Measurements from ENCODE around the gene HS3ST4.

Gene HS3ST4

DNA sequence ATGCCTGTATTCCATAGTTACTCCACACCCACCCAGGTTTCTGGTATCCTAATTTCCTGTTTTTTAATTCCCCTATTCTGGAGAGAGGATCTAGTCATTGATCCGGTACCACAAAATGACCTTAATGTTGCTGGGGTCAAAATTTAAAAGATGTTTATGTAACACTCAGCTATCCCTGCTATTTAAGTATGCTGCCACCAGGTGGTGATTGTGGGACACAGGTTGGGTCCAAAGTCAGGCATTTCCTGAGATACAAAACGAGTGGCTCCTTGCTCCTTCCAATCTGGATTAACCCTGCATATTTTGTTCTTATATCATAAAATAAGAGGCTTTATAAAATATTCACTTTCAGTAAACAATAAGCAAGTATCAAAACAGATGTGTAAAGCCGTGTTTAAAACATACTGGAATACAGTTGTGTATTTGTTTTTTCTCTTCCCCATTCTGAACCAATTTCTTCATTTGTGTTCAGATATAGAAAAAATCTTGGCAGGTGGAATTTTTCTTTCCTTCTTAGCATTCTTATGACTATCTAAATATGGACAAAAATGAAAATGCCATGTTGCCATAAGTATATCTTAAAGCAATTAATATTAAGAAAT, 16.3 kb downstream of the HS3ST4 start:
- no peak overlapping the region for H2AFZ ChIP-seq (ENCODE audit: low read depth, low read length)
- H3K4me1 ChIP-seq (ENCODE audit: insufficient read depth, low read length), result no peaks in the 10 kb centered on the region
- ATAC-seq (ENCODE audit: insufficient read depth, low read depth), result no peak
- H3K79me2 ChIP-seq (ENCODE audit: insufficient read depth, low read length), result no peaks in the 10 kb centered on the region
- peak; percentile 37 for DNase-seq
- H3K4me2 ChIP-seq (ENCODE audit: insufficient read depth, low read length), result no peak overlapping the region
- H3K4me3 ChIP-seq (ENCODE audit: low read depth in 1 of 2, low read length in 2 of 2), result no peak overlapping the region
- no peaks in the 10 kb centered on the region for H3K36me3 ChIP-seq (ENCODE audit: insufficient read depth, low read length)
- H3K27ac ChIP-seq (ENCODE audit: low read length), result no peak overlapping the region
- H3K9me3 ChIP-seq (ENCODE audit: insufficient read depth, low read length, severe bottlenecking), result no peaks in the 10 kb centered on the region
- no peak overlapping the region for H3K9ac ChIP-seq (ENCODE audit: low read depth, low read length)
- peaks cover 9% of the 10 kb centered on the region for H3K27me3 ChIP-seq (ENCODE audit: insufficient read depth, low read length, poor library complexity)
- TF ChIP-seq, protein P1, sequence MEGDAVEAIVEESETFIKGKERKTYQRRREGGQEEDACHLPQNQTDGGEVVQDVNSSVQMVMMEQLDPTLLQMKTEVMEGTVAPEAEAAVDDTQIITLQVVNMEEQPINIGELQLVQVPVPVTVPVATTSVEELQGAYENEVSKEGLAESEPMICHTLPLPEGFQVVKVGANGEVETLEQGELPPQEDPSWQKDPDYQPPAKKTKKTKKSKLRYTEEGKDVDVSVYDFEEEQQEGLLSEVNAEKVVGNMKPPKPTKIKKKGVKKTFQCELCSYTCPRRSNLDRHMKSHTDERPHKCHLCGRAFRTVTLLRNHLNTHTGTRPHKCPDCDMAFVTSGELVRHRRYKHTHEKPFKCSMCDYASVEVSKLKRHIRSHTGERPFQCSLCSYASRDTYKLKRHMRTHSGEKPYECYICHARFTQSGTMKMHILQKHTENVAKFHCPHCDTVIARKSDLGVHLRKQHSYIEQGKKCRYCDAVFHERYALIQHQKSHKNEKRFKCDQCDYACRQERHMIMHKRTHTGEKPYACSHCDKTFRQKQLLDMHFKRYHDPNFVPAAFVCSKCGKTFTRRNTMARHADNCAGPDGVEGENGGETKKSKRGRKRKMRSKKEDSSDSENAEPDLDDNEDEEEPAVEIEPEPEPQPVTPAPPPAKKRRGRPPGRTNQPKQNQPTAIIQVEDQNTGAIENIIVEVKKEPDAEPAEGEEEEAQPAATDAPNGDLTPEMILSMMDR (IDR thresholded peaks at IDR 0.05; ENCODE audit: borderline replicate concordance, extremely low read depth, low read length, poor library complexity, severe bottlenecking), result peak; percentile 73
- no peak for TF ChIP-seq EZH2 (IDR thresholded peaks at IDR 0.05; ENCODE audit: borderline replicate concordance, low read depth, low read length, severe bottlenecking)
- H4K20me1 ChIP-seq (ENCODE audit: insufficient read depth, low read length), result no peaks in the 10 kb centered on the region

DNA sequence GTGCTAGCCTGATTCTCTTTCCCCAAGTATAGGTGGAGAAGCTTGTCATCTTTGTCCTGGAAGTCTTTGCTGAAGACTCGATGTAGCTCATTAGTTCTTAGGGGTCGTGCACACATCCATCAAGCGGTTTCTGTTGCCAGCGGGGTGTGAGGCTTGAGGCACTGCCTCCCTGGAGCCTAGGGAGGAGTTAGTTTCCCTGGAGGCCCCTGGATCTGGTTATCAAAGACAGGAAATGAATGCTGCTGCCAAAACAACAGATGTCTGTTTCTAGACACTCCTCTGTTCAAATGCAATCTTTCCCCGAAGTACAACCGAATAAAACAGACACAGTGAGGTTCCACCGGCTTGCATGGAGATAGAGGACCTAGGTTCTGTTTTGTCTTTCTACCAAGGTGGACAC, 17.5 kb downstream of the HS3ST4 start:
- no peak overlapping the region for H3K4me2 ChIP-seq (ENCODE audit: insufficient read depth, low read length)
- no peak overlapping the region for H2AFZ ChIP-seq (ENCODE audit: low read depth, low read length)
- peaks cover 9% of the 10 kb centered on the region for H3K27me3 ChIP-seq (ENCODE audit: insufficient read depth, low read length, poor library complexity)
- no peaks in the 10 kb centered on the region for H4K20me1 ChIP-seq (ENCODE audit: insufficient read depth, low read length)
- no peaks in the 10 kb centered on the region for H3K36me3 ChIP-seq (ENCODE audit: insufficient read depth, low read length)
- H3K4me3 ChIP-seq (ENCODE audit: low read depth in 1 of 2, low read length in 2 of 2), result no peak overlapping the region
- H3K4me1 ChIP-seq (ENCODE audit: insufficient read depth, low read length), result no peaks in the 10 kb centered on the region
- H3K27ac ChIP-seq (ENCODE audit: low read length), result no peak overlapping the region
- H3K9me3 ChIP-seq (ENCODE audit: insufficient read depth, low read length, severe bottlenecking), result no peaks in the 10 kb centered on the region
- no peak for TF ChIP-seq EZH2 (IDR thresholded peaks at IDR 0.05; ENCODE audit: borderline replicate concordance, low read depth, low read length, severe bottlenecking)
- TF ChIP-seq, protein P1 (IDR thresholded peaks at IDR 0.05; ENCODE audit: borderline replicate concordance, extremely low read depth, low read length, poor library complexity, severe bottlenecking), result no peak
- H3K79me2 ChIP-seq (ENCODE audit: insufficient read depth, low read length), result no peaks in the 10 kb centered on the region
- no peak for ATAC-seq (ENCODE audit: insufficient read depth, low read depth)
- no peak for DNase-seq
- H3K9ac ChIP-seq (ENCODE audit: low read depth, low read length), result no peak overlapping the region

DNA sequence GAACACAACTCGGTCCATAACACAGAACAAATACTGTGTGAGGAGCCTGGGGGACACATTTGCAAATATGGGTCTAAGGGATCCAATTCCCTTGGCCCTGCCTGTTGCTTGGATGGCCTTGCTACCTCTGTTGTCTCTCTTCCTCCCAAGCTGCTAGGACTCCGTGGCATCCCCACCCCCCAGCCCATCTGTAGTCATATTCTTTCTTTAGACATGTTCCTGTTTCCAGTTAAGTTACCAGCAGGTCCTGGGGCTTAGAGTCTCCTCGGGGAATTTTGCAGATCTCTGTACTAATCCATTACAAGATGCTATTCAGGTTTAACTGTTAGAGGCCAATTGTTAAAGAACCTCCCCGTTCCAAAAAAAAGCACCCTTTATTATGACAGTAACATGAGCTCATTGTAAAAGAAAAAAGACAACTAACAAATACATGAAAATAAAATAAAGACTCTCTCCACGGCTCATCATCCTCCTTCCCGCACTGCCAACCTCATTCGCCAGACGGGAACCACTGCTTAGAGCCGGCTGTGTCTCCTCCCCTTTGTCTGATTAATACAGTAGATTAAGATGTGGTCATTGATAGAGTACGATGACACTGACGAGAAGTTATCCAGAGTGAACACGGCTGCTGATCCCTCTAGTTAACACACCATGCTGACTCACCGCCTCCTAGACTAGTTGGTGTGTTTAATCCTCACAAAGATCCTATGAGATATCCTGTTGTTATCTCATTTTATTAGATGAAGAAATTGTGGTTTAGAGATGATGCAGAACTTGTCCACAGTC, 22.2 kb downstream of the HS3ST4 start:
- H4K20me1 ChIP-seq (ENCODE audit: insufficient read depth, low read length), result no peaks in the 10 kb centered on the region
- no peak for TF ChIP-seq EZH2 (IDR thresholded peaks at IDR 0.05; ENCODE audit: borderline replicate concordance, low read depth, low read length, severe bottlenecking)
- TF ChIP-seq, protein P1 (IDR thresholded peaks at IDR 0.05; ENCODE audit: borderline replicate concordance, extremely low read depth, low read length, poor library complexity, severe bottlenecking), result no peak

More for the DNA sequence above, 22.2 kb downstream of the HS3ST4 start:
- H3K4me2 ChIP-seq (ENCODE audit: insufficient read depth, low read length), result no peak overlapping the region
- H3K36me3 ChIP-seq (ENCODE audit: insufficient read depth, low read length), result no peaks in the 10 kb centered on the region
- no peak overlapping the region for H2AFZ ChIP-seq (ENCODE audit: low read depth, low read length)
- DNase-seq (no peak), ATAC-seq (ENCODE audit: insufficient read depth, low read depth) (no peak)
- no peaks in the 10 kb centered on the region for H3K4me1 ChIP-seq (ENCODE audit: insufficient read depth, low read length)
- no peaks in the 10 kb centered on the region for H3K79me2 ChIP-seq (ENCODE audit: insufficient read depth, low read length)
- H3K27ac ChIP-seq (ENCODE audit: low read length), result no peak overlapping the region
- H3K4me3 ChIP-seq (ENCODE audit: low read depth in 1 of 2, low read length in 2 of 2), result no peak overlapping the region
- H3K9me3 ChIP-seq (ENCODE audit: insufficient read depth, low read length, severe bottlenecking), result no peaks in the 10 kb centered on the region
- peaks cover 9% of the 10 kb centered on the region for H3K27me3 ChIP-seq (ENCODE audit: insufficient read depth, low read length, poor library complexity)
- no peak overlapping the region for H3K9ac ChIP-seq (ENCODE audit: low read depth, low read length)
